GM23338 (cell line): ENCODE results near the gene MFNG. TPM values are rescaled to one million over a fixed set of nuclear protein-coding genes. Genes with fewer than 3 reads are reported as not detected.

Experiments
- ATAC-seq: fragments of 200-7000 bp; cut with Tn5 transposase; 3 replicates; pipeline ENCODE4 v1.9.1; 2020
- DNase-seq: peaks from one replicate; pipeline ENCODE4 v3.0.0-alpha.2; 2015; ENCODE audit warnings: low spot score
- H2AFZ ChIP-seq: fragments of 200-600 bp; sonication (generic); 2 replicates; pipeline ENCODE4 v1.8.0; 2016; ENCODE audit warnings: antibody characterized with exemption, mild to moderate bottlenecking, moderate library complexity
- H3F3A ChIP-seq: fragments of 200-600 bp; sonication (generic); replicated peaks from 2 replicates; pipeline ENCODE4 v1.8.0; 2017; ENCODE audit warnings: antibody characterized with exemption, mixed run types, low read depth
- H3K27ac ChIP-seq: fragments of 200-600 bp; sonication (generic); 2 replicates; pipeline ENCODE4 v1.6.1; 2016; ENCODE audit warnings: low read depth
- H3K27me3 ChIP-seq: fragments of 200-600 bp; sonication (generic); 2 replicates; pipeline ENCODE4 v1.8.0; 2016; ENCODE audit warnings: mild to moderate bottlenecking, mixed run types, moderate library complexity; ENCODE audit not compliant: insufficient read depth
- H3K36me3 ChIP-seq: fragments of 200-600 bp; sonication (generic); 2 replicates; pipeline ENCODE4 v1.8.0; 2016; ENCODE audit warnings: mild to moderate bottlenecking; ENCODE audit not compliant: insufficient read depth
- H3K4me1 ChIP-seq: fragments of 200-600 bp; sonication (generic); 2 replicates; pipeline ENCODE4 v1.8.0; 2016; ENCODE audit warnings: mild to moderate bottlenecking, moderate library complexity; ENCODE audit not compliant: insufficient read depth
- H3K4me2 ChIP-seq: fragments of 200-600 bp; sonication (generic); 2 replicates; pipeline ENCODE4 v1.7.1; 2017; ENCODE audit warnings: mixed run types
- H3K4me3 ChIP-seq: fragments of 200-600 bp; sonication (generic); 2 replicates; pipeline ENCODE4 v1.6.1; 2016; ENCODE audit warnings: mixed run types
- H3K79me2 ChIP-seq: fragments of 200-600 bp; sonication (generic); replicated peaks from 2 replicates; pipeline ENCODE4 v1.8.0; 2017; ENCODE audit warnings: mild to moderate bottlenecking; ENCODE audit not compliant: insufficient read depth
- H3K9me2 ChIP-seq: fragments of 200-600 bp; sonication (generic); 2 replicates; pipeline ENCODE4 v1.8.0; 2017; ENCODE audit not compliant: insufficient read depth
- H4K20me1 ChIP-seq: fragments of 200-600 bp; sonication (generic); replicated peaks from 2 replicates; pipeline ENCODE4 v1.8.0; 2017; ENCODE audit warnings: mild to moderate bottlenecking; ENCODE audit not compliant: insufficient read depth
- H3K27ac Mint-ChIP-seq: 2 replicates; pipeline ENCODE4 v1.8.0; 2020; ENCODE audit warnings: inconsistent platforms, mild to moderate bottlenecking, moderate library complexity, mixed read lengths
- H3K27me3 Mint-ChIP-seq: 3 replicates; pipeline ENCODE4 v1.8.0; 2022; ENCODE audit warnings: low read depth, mild to moderate bottlenecking, moderate library complexity, mixed read lengths, inconsistent platforms; ENCODE audit not compliant: insufficient read depth, poor library complexity
- H3K36me3 Mint-ChIP-seq: 3 replicates; pipeline ENCODE4 v1.8.0; 2021; ENCODE audit warnings: low read depth, mild to moderate bottlenecking, inconsistent platforms, moderate library complexity, mixed read lengths
- H3K4me1 Mint-ChIP-seq: 3 replicates; pipeline ENCODE4 v1.8.0; 2020; ENCODE audit warnings: mild to moderate bottlenecking, inconsistent platforms, mixed read lengths
- H3K4me3 Mint-ChIP-seq: 3 replicates; pipeline ENCODE4 v1.8.0; 2021; ENCODE audit warnings: moderate library complexity, mild to moderate bottlenecking, inconsistent platforms, mixed read lengths
- H3K9me3 Mint-ChIP-seq: 3 replicates; pipeline ENCODE4 v1.8.0; 2020; ENCODE audit warnings: moderate library complexity, mild to moderate bottlenecking, inconsistent platforms, mixed read lengths
- EZH2phosphoT487 ChIP-seq: fragments of 200-600 bp; sonication (generic); IDR thresholded peaks from one replicate; pipeline ENCODE4 v1.8.1; 2018; ENCODE audit warnings: antibody characterized with exemption; ENCODE audit not compliant: unreplicated experiment
- JUNB ChIP-seq: IDR thresholded peaks from one replicate; pipeline ENCODE4 v1.6.1; 2016; ENCODE audit warnings: antibody characterized with exemption; ENCODE audit not compliant: unreplicated experiment
- NANOG ChIP-seq: IDR thresholded peaks from 2 replicates; pipeline ENCODE4 v1.6.1; 2016; ENCODE audit warnings: antibody characterized with exemption, borderline replicate concordance
- POLR2AphosphoS5 ChIP-seq: IDR thresholded peaks from 2 replicates; pipeline ENCODE4 v1.6.1; 2016; ENCODE audit warnings: antibody characterized with exemption, low read depth
- STAT1 ChIP-seq: IDR thresholded peaks from one replicate; pipeline ENCODE4 v1.6.1; 2016; ENCODE audit warnings: antibody characterized with exemption; ENCODE audit not compliant: unreplicated experiment
- ZNF331 ChIP-seq: fragments of 250-450 bp; sonication (Bioruptor Pico); IDR thresholded peaks from 2 replicates; pipeline ENCODE4 v1.5.0; 2020; ENCODE audit warnings: low read depth, mild to moderate bottlenecking, moderate library complexity
- polyA plus RNA-seq: library from polyadenylated mRNA; unstranded; fragments of >200 nt; fragmentation: Nextera tagmentation; extraction: Ambion mirVana; gene quantifications from 2 replicates; pipeline ENCODE4 v1.2.1, GENCODE V29; 2016
- total RNA-seq: library from RNA; depleted of rRNA; stranded (reverse); fragments of >200 nt; shearing (Covaris generic); gene quantifications from 2 replicates; pipeline ENCODE4 v1.2.3, GENCODE V29; 2014
- TF ChIP-seq, protein P1 (sequence below): IDR thresholded peaks from one replicate; pipeline ENCODE4 v1.6.1; 2018; ENCODE audit warnings: antibody characterized with exemption; ENCODE audit not compliant: unreplicated experiment
- TF ChIP-seq, protein P2 (sequence below), 2 experiments: fragments of 200-600 bp in 1 of 2; sonication (generic) in 1 of 2; conservative IDR thresholded peaks; 2 replicates each; pipeline versions ENCODE4 v1.5.1 to v1.6.1; 2016 to 2017; ENCODE audit warnings: antibody characterized with exemption in 2 of 2, low read depth in 2 of 2, mild to moderate bottlenecking in 2 of 2, moderate library complexity in 1 of 2
- TF ChIP-seq, protein P3 (sequence below): IDR thresholded peaks from 2 replicates; pipeline ENCODE4 v1.6.1; 2016; ENCODE audit warnings: antibody characterized with exemption
- TF ChIP-seq, protein P4 (sequence below): fragments of 250-450 bp; sonication (Bioruptor Pico); IDR thresholded peaks from 2 replicates; pipeline ENCODE4 v1.5.0; 2020; ENCODE audit warnings: mild to moderate bottlenecking, moderate library complexity

Gene MFNG
- total and polyA plus RNA-seq, 2 experiments from 2014 or later: 1.4 to 1.9 TPM

DNA sequence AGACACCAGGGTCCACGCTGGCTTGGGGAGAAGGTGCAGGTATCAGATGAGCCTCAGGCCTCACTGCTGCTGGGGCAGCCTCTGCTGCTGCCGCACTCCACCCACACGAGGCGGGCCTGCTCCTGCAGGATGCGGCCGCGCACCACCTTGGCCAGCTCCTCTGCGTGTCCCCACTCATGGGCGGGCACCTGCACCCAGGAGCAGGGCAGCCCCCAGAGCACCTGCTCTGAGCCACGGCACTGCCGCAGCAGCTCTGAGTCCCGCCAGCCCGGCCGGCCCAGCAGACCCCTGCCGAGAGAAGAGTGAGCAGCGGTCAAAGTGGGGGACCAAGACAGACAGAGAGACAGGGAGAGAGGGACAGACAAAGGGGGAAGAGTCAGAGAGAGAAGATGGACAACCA is 4.9 kb upstream of the MFNG start:
- Histone ChIP-seq H3K79me2 (no peaks in the 10 kb centered on the region), H3K4me2 (no peak overlapping the region), H2AFZ (no peak overlapping the region), H3K4me1 (peaks cover 18% of the 10 kb centered on the region; the same call in 1 of the 2 replicates), H4K20me1 (no peaks in the 10 kb centered on the region), H3K9me2 (no peaks in the 10 kb centered on the region), H3K27ac (no peak overlapping the region), H3K36me3 (no peaks in the 10 kb centered on the region), H3K4me3 (no peak overlapping the region), H3F3A (no peaks in the 10 kb centered on the region), H3K27me3 (no peaks in the 10 kb centered on the region)
- ATAC-seq (no peak), DNase-seq (no peak)
- Mint-ChIP-seq H3K27me3 (peaks cover 13% of the 10 kb centered on the region), H3K36me3 (no peaks in the 10 kb centered on the region; the same call in 2 of the 3 replicates), H3K4me1 (peaks cover 45% of the 10 kb centered on the region), H3K27ac (no peak overlapping the region), H3K9me3 (no peaks in the 10 kb centered on the region; the same call in 2 of the 3 replicates), H3K4me3 (no peak overlapping the region)
- TF ChIP-seq, protein P1, sequence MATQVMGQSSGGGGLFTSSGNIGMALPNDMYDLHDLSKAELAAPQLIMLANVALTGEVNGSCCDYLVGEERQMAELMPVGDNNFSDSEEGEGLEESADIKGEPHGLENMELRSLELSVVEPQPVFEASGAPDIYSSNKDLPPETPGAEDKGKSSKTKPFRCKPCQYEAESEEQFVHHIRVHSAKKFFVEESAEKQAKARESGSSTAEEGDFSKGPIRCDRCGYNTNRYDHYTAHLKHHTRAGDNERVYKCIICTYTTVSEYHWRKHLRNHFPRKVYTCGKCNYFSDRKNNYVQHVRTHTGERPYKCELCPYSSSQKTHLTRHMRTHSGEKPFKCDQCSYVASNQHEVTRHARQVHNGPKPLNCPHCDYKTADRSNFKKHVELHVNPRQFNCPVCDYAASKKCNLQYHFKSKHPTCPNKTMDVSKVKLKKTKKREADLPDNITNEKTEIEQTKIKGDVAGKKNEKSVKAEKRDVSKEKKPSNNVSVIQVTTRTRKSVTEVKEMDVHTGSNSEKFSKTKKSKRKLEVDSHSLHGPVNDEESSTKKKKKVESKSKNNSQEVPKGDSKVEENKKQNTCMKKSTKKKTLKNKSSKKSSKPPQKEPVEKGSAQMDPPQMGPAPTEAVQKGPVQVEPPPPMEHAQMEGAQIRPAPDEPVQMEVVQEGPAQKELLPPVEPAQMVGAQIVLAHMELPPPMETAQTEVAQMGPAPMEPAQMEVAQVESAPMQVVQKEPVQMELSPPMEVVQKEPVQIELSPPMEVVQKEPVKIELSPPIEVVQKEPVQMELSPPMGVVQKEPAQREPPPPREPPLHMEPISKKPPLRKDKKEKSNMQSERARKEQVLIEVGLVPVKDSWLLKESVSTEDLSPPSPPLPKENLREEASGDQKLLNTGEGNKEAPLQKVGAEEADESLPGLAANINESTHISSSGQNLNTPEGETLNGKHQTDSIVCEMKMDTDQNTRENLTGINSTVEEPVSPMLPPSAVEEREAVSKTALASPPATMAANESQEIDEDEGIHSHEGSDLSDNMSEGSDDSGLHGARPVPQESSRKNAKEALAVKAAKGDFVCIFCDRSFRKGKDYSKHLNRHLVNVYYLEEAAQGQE: peak; percentile 39
- no peak for TF ChIP-seq POLR2AphosphoS5

DNA sequence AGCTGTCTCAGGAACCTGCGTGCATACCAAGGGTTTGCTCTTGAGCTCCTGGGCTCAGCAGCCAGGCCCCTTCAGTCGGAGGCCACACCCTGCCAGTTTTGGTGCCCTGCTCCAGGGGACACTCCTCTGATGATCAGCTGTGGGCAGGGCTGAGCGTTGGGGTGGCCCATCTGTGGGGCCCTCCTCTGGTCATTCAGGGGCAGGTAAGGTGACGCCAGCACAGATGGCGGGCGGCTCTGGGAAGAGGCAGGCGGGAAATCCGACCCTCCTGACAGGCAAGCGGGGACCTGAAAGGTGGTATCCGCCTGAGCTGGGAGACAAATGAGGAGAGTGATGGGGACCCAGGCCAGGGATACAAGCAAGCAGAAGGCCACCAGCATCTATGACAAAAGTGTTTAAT is 3.8 kb upstream of the MFNG start:
- Histone ChIP-seq H4K20me1 (no peaks in the 10 kb centered on the region), H3K27me3 (no peaks in the 10 kb centered on the region), H3F3A (no peaks in the 10 kb centered on the region), H3K36me3 (no peaks in the 10 kb centered on the region), H3K79me2 (no peaks in the 10 kb centered on the region), H3K4me3 (no peak overlapping the region), H3K27ac (no peak overlapping the region), H3K4me1 (peaks cover 18% of the 10 kb centered on the region; the same call in 1 of the 2 replicates), H3K9me2 (no peaks in the 10 kb centered on the region), H2AFZ (no peak overlapping the region), H3K4me2 (no peak overlapping the region)
- Mint-ChIP-seq H3K27me3 (peaks cover 10% of the 10 kb centered on the region), H3K4me3 (no peak overlapping the region), H3K36me3 (no peaks in the 10 kb centered on the region; the same call in 2 of the 3 replicates), H3K27ac (no peak overlapping the region), H3K4me1 (peaks cover 49% of the 10 kb centered on the region), H3K9me3 (no peaks in the 10 kb centered on the region; the same call in 2 of the 3 replicates)
- no peak for ATAC-seq
- no peak for DNase-seq
- TF ChIP-seq, protein P2, sequence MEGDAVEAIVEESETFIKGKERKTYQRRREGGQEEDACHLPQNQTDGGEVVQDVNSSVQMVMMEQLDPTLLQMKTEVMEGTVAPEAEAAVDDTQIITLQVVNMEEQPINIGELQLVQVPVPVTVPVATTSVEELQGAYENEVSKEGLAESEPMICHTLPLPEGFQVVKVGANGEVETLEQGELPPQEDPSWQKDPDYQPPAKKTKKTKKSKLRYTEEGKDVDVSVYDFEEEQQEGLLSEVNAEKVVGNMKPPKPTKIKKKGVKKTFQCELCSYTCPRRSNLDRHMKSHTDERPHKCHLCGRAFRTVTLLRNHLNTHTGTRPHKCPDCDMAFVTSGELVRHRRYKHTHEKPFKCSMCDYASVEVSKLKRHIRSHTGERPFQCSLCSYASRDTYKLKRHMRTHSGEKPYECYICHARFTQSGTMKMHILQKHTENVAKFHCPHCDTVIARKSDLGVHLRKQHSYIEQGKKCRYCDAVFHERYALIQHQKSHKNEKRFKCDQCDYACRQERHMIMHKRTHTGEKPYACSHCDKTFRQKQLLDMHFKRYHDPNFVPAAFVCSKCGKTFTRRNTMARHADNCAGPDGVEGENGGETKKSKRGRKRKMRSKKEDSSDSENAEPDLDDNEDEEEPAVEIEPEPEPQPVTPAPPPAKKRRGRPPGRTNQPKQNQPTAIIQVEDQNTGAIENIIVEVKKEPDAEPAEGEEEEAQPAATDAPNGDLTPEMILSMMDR (conservative IDR thresholded peaks at IDR 0.05; ENCODE audit: low read depth in 2 of 2): no peak
- TF ChIP-seq, protein P3, sequence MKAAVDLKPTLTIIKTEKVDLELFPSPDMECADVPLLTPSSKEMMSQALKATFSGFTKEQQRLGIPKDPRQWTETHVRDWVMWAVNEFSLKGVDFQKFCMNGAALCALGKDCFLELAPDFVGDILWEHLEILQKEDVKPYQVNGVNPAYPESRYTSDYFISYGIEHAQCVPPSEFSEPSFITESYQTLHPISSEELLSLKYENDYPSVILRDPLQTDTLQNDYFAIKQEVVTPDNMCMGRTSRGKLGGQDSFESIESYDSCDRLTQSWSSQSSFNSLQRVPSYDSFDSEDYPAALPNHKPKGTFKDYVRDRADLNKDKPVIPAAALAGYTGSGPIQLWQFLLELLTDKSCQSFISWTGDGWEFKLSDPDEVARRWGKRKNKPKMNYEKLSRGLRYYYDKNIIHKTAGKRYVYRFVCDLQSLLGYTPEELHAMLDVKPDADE: no peak
- TF ChIP-seq, protein P4, sequence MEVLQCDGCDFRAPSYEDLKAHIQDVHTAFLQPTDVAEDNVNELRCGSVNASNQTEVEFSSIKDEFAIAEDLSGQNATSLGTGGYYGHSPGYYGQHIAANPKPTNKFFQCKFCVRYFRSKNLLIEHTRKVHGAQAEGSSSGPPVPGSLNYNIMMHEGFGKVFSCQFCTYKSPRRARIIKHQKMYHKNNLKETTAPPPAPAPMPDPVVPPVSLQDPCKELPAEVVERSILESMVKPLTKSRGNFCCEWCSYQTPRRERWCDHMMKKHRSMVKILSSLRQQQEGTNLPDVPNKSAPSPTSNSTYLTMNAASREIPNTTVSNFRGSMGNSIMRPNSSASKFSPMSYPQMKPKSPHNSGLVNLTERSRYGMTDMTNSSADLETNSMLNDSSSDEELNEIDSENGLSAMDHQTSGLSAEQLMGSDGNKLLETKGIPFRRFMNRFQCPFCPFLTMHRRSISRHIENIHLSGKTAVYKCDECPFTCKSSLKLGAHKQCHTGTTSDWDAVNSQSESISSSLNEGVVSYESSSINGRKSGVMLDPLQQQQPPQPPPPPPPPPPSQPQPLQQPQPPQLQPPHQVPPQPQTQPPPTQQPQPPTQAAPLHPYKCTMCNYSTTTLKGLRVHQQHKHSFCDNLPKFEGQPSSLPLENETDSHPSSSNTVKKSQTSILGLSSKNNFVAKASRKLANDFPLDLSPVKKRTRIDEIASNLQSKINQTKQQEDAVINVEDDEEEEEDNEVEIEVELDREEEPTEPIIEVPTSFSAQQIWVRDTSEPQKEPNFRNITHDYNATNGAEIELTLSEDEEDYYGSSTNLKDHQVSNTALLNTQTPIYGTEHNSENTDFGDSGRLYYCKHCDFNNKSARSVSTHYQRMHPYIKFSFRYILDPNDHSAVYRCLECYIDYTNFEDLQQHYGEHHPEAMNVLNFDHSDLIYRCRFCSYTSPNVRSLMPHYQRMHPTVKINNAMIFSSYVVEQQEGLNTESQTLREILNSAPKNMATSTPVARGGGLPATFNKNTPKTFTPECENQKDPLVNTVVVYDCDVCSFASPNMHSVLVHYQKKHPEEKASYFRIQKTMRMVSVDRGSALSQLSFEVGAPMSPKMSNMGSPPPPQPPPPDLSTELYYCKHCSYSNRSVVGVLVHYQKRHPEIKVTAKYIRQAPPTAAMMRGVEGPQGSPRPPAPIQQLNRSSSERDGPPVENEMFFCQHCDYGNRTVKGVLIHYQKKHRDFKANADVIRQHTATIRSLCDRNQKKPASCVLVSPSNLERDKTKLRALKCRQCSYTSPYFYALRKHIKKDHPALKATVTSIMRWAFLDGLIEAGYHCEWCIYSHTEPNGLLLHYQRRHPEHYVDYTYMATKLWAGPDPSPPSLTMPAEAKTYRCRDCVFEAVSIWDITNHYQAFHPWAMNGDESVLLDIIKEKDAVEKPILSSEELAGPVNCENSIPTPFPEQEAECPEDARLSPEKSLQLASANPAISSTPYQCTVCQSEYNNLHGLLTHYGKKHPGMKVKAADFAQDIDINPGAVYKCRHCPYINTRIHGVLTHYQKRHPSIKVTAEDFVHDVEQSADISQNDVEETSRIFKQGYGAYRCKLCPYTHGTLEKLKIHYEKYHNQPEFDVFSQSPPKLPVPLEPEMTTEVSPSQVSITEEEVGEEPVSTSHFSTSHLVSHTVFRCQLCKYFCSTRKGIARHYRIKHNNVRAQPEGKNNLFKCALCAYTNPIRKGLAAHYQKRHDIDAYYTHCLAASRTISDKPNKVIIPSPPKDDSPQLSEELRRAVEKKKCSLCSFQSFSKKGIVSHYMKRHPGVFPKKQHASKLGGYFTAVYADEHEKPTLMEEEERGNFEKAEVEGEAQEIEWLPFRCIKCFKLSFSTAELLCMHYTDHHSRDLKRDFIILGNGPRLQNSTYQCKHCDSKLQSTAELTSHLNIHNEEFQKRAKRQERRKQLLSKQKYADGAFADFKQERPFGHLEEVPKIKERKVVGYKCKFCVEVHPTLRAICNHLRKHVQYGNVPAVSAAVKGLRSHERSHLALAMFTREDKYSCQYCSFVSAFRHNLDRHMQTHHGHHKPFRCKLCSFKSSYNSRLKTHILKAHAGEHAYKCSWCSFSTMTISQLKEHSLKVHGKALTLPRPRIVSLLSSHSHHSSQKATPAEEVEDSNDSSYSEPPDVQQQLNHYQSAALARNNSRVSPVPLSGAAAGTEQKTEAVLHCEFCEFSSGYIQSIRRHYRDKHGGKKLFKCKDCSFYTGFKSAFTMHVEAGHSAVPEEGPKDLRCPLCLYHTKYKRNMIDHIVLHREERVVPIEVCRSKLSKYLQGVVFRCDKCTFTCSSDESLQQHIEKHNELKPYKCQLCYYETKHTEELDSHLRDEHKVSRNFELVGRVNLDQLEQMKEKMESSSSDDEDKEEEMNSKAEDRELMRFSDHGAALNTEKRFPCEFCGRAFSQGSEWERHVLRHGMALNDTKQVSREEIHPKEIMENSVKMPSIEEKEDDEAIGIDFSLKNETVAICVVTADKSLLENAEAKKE (CRISPR knock-in tag): no peak
- TF ChIP-seq JUNB: no peak
- TF ChIP-seq STAT1: no peak
- TF ChIP-seq EZH2phosphoT487: no peak
- no peak for TF ChIP-seq POLR2AphosphoS5
- TF ChIP-seq NANOG: no peak
- no peak for TF ChIP-seq ZNF331 (CRISPR knock-in tag)
